Astrocyte (in vitro differentiated cells and primary cell): ENCODE measurements around the gene NCCRP1. TPM values are rescaled to one million over a fixed set of nuclear protein-coding genes. Genes with fewer than 3 reads are reported as not detected.

Source experiments
- DNase-seq: peaks from one replicate; pipeline ENCODE4 v3.0.0-alpha.2; 2010; ENCODE audit warnings: low read depth
- FAIRE-seq: peaks from 2 replicates; lab custom pipeline; 2011; peaks lifted over from hg19 to GRCh38; lab: Jason Lieb, UNC
- H2AFZ ChIP-seq: 2 replicates; pipeline ENCODE4 v1.6.0; 2012; ENCODE audit warnings: low read depth, low read length, inconsistent platforms
- H3K27ac ChIP-seq: 2 replicates; pipeline ENCODE4 v1.5.1; 2011; ENCODE audit warnings: low read depth, low read length, inconsistent platforms
- H3K27me3 ChIP-seq: 2 replicates; pipeline ENCODE4 v1.6.0; 2011; ENCODE audit warnings: low read length, inconsistent platforms; ENCODE audit not compliant: insufficient read depth
- H3K36me3 ChIP-seq: 2 replicates; pipeline ENCODE4 v1.5.1; 2011; ENCODE audit warnings: low read length, inconsistent platforms; ENCODE audit not compliant: insufficient read depth
- H3K4me1 ChIP-seq: 2 replicates; pipeline ENCODE4 v1.5.1; 2011; ENCODE audit warnings: low read length, inconsistent platforms; ENCODE audit not compliant: insufficient read depth
- H3K4me2 ChIP-seq: 2 replicates; pipeline ENCODE4 v1.6.0; 2012; ENCODE audit warnings: low read length, inconsistent platforms
- H3K4me3 ChIP-seq: 2 replicates; pipeline ENCODE4 v1.5.1; 2011; ENCODE audit warnings: low read depth, mild to moderate bottlenecking, low read length, inconsistent platforms; ENCODE audit not compliant: insufficient read depth
- H3K79me2 ChIP-seq: 2 replicates; pipeline ENCODE4 v1.6.0; 2012; ENCODE audit warnings: mild to moderate bottlenecking, low read length, inconsistent platforms; ENCODE audit not compliant: insufficient read depth
- H3K9ac ChIP-seq: 2 replicates; pipeline ENCODE4 v1.6.0; 2012; ENCODE audit warnings: mild to moderate bottlenecking, low read length, inconsistent platforms
- H3K9me3 ChIP-seq: 2 replicates; pipeline ENCODE4 v1.5.1; 2012; ENCODE audit warnings: low read depth, mild to moderate bottlenecking, low read length, inconsistent platforms; ENCODE audit not compliant: insufficient read depth
- H4K20me1 ChIP-seq: 2 replicates; pipeline ENCODE4 v1.6.0; 2012; ENCODE audit warnings: low read length, inconsistent platforms; ENCODE audit not compliant: insufficient read depth
- H3K27ac Mint-ChIP-seq: one replicate; pipeline ENCODE4 v1.8.0; 2021; ENCODE audit warnings: mild to moderate bottlenecking, mixed read lengths; ENCODE audit not compliant: unreplicated experiment
- H3K27me3 Mint-ChIP-seq: one replicate; pipeline ENCODE4 v1.8.0; 2021; ENCODE audit warnings: low read depth, mixed read lengths; ENCODE audit not compliant: unreplicated experiment
- H3K36me3 Mint-ChIP-seq: one replicate; pipeline ENCODE4 v1.8.0; 2021; ENCODE audit warnings: low read depth, mixed read lengths; ENCODE audit not compliant: unreplicated experiment
- H3K4me1 Mint-ChIP-seq: one replicate; pipeline ENCODE4 v1.8.0; 2021; ENCODE audit warnings: low read depth, mixed read lengths; ENCODE audit not compliant: unreplicated experiment
- H3K4me3 Mint-ChIP-seq: one replicate; pipeline ENCODE4 v1.8.0; 2021; ENCODE audit warnings: mild to moderate bottlenecking, moderate library complexity, mixed read lengths; ENCODE audit not compliant: unreplicated experiment
- H3K9me3 Mint-ChIP-seq: one replicate; pipeline ENCODE4 v1.8.0; 2021; ENCODE audit warnings: mild to moderate bottlenecking, mixed read lengths; ENCODE audit not compliant: unreplicated experiment
- EZH2 ChIP-seq: IDR thresholded peaks from 2 replicates; pipeline ENCODE4 v1.6.1; 2012; ENCODE audit warnings: mild to moderate bottlenecking, low read length, inconsistent platforms; ENCODE audit not compliant: insufficient read depth
- total RNA-seq: library from RNA; stranded (reverse); gene quantifications from 2 replicates; pipeline ENCODE4 v1.2.1, GENCODE V29; 2021
- TF ChIP-seq, protein P1 (sequence below): IDR thresholded peaks from 2 replicates; pipeline ENCODE4 v1.5.1; 2011; ENCODE audit warnings: low read depth, mild to moderate bottlenecking, inconsistent platforms, low read length, moderate library complexity; ENCODE audit not compliant: insufficient read depth

NCCRP1 gene
- total RNA-seq, 1 donor from 2014 or later, result not detected

DNA sequence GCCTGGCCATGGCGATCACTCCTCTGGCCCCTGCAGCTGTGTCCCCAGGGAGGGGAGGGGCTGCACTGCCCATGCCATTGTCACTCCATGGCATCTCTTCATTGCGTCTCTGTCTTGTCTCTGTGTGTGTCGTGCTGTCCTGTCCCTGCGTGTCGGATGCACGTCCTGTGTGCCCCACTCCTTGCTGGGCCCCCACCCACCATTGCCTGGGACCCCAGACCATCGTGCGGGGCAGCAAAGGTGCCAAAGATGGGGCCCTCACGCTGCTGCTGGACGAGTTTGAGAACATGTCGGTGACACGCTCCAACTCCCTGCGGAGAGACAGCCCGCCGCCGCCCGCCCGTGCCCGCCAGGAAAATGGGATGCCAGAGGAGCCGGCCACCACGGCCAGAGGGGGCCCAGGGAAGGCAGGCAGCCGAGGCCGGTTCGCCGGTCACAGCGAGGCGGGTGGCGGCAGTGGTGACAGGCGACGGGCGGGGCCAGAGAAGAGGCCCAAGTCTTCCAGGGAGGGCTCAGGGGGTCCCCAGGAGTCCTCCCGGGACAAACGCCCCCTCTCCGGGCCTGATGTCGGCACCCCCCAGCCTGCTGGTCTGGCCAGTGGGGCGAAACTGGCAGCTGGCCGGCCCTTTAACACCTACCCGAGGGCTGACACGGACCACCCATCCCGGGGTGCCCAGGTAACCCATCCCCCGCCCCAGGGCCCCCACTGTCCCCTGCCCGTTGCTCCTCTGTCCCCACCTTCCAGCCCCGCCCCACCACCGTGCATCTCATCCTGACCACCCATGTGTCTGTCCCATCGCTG, 23.9 kb upstream of the NCCRP1 start:
- H3K4me1 Mint-ChIP-seq, result no peaks in the 10 kb centered on the region
- no peak for FAIRE-seq

DNA sequence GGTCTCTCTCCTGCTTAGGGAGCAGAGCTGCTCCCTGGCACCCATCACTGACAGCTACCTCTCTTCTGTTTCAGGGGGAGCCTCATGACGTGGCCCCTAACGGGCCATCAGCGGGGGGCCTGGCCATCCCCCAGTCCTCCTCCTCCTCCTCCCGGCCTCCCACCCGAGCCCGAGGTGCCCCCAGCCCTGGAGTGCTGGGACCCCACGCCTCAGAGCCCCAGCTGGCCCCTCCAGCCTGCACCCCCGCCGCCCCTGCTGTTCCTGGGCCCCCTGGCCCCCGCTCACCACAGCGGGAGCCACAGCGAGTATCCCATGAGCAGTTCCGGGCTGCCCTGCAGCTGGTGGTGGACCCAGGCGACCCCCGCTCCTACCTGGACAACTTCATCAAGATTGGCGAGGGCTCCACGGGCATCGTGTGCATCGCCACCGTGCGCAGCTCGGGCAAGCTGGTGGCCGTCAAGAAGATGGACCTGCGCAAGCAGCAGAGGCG, 23.2 kb upstream of the NCCRP1 start:
- Histone ChIP-seq H3K4me2 (no peak overlapping the region), H2AFZ (no peak overlapping the region), H3K27ac (no peak overlapping the region), H3K9me3 (no peaks in the 10 kb centered on the region), H3K4me3 (no peak overlapping the region), H3K27me3 (no peaks in the 10 kb centered on the region), H3K79me2 (no peaks in the 10 kb centered on the region), H3K4me1 (no peaks in the 10 kb centered on the region), H3K9ac (no peak overlapping the region), H3K36me3 (no peaks in the 10 kb centered on the region), H4K20me1 (peaks cover 11% of the 10 kb centered on the region)
- TF ChIP-seq, protein P1, sequence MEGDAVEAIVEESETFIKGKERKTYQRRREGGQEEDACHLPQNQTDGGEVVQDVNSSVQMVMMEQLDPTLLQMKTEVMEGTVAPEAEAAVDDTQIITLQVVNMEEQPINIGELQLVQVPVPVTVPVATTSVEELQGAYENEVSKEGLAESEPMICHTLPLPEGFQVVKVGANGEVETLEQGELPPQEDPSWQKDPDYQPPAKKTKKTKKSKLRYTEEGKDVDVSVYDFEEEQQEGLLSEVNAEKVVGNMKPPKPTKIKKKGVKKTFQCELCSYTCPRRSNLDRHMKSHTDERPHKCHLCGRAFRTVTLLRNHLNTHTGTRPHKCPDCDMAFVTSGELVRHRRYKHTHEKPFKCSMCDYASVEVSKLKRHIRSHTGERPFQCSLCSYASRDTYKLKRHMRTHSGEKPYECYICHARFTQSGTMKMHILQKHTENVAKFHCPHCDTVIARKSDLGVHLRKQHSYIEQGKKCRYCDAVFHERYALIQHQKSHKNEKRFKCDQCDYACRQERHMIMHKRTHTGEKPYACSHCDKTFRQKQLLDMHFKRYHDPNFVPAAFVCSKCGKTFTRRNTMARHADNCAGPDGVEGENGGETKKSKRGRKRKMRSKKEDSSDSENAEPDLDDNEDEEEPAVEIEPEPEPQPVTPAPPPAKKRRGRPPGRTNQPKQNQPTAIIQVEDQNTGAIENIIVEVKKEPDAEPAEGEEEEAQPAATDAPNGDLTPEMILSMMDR, result no peak
- no peak for TF ChIP-seq EZH2
- no peaks in the 10 kb centered on the region for H3K4me1 Mint-ChIP-seq
- peaks cover 3% of the 10 kb centered on the region for H3K36me3 Mint-ChIP-seq
- no peaks in the 10 kb centered on the region for H3K9me3 Mint-ChIP-seq
- FAIRE-seq, result no peak
- no peak for DNase-seq
- H3K27me3 Mint-ChIP-seq, result no peaks in the 10 kb centered on the region
- no peak overlapping the region for H3K4me3 Mint-ChIP-seq
- H3K27ac Mint-ChIP-seq, result no peak overlapping the region

More for the DNA sequence above, 23.9 kb upstream of the NCCRP1 start:
- Mint-ChIP-seq H3K9me3 (no peaks in the 10 kb centered on the region), H3K27me3 (no peaks in the 10 kb centered on the region), H3K36me3 (peaks cover 3% of the 10 kb centered on the region), H3K27ac (no peak overlapping the region), H3K4me3 (no peak overlapping the region)
- Histone ChIP-seq H3K4me1 (no peaks in the 10 kb centered on the region), H4K20me1 (peaks cover 17% of the 10 kb centered on the region), H3K36me3 (no peaks in the 10 kb centered on the region), H3K79me2 (no peaks in the 10 kb centered on the region), H3K9me3 (no peaks in the 10 kb centered on the region), H3K9ac (no peak overlapping the region), H3K4me3 (no peak overlapping the region), H2AFZ (no peak overlapping the region), H3K27ac (no peak overlapping the region), H3K27me3 (no peaks in the 10 kb centered on the region), H3K4me2 (no peak overlapping the region)
- DNase-seq, result no peak
- TF ChIP-seq EZH2, result no peak
- TF ChIP-seq, protein P1, result no peak

DNA sequence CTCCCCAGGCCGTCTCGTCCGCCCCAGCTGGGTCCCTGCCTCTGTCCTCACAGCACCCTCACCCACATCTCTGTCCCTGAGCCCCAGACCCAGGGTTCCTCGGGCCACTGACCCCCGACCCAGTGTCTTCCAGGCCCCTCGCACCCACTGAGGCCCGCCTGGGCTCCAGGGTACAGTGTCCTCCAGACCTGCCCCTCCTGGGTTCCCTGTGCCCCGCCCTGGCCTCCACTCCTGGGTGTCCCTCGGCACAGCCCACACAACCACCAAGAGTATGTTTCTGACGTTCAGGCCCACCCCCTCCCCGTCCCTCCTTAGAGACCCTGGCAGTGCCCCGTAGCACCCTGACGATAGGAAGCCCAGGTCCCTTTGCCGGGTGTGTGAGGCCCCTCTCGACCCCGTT, 22.6 kb upstream of the NCCRP1 start:
- peaks cover 5% of the 10 kb centered on the region for H4K20me1 ChIP-seq
- no peak overlapping the region for H3K4me3 Mint-ChIP-seq
- peaks cover 3% of the 10 kb centered on the region for H3K36me3 Mint-ChIP-seq
- no peaks in the 10 kb centered on the region for H3K9me3 Mint-ChIP-seq
- DNase-seq (no peak), FAIRE-seq (no peak)
- H3K4me2 ChIP-seq, result no peak overlapping the region
- H3K27me3 Mint-ChIP-seq, result no peaks in the 10 kb centered on the region
- no peaks in the 10 kb centered on the region for H3K9me3 ChIP-seq
- TF ChIP-seq EZH2, result no peak
- TF ChIP-seq, protein P1, result no peak
- no peaks in the 10 kb centered on the region for H3K36me3 ChIP-seq
- no peak overlapping the region for H2AFZ ChIP-seq
- H3K79me2 ChIP-seq, result no peaks in the 10 kb centered on the region
- no peak overlapping the region for H3K27ac Mint-ChIP-seq
- no peak overlapping the region for H3K27ac ChIP-seq
- no peak overlapping the region for H3K9ac ChIP-seq
- H3K4me1 Mint-ChIP-seq, result no peaks in the 10 kb centered on the region
- no peak overlapping the region for H3K4me3 ChIP-seq
- H3K4me1 ChIP-seq, result no peaks in the 10 kb centered on the region
- no peaks in the 10 kb centered on the region for H3K27me3 ChIP-seq
